SKM-1 (cell line): ENCODE results near the gene LMO7.
"Not testable (repeated sequence)": the region's sequence is repeated elsewhere in the genome, so short reads cannot be mapped to it uniquely, and the experiment has no call there.

Experiments
- DNase-seq: peaks from one replicate; lab custom pipeline; 2025; ENCODE audit not compliant: unreplicated experiment; lab: John Stamatoyannopoulos, UW

Gene LMO7

DNA sequence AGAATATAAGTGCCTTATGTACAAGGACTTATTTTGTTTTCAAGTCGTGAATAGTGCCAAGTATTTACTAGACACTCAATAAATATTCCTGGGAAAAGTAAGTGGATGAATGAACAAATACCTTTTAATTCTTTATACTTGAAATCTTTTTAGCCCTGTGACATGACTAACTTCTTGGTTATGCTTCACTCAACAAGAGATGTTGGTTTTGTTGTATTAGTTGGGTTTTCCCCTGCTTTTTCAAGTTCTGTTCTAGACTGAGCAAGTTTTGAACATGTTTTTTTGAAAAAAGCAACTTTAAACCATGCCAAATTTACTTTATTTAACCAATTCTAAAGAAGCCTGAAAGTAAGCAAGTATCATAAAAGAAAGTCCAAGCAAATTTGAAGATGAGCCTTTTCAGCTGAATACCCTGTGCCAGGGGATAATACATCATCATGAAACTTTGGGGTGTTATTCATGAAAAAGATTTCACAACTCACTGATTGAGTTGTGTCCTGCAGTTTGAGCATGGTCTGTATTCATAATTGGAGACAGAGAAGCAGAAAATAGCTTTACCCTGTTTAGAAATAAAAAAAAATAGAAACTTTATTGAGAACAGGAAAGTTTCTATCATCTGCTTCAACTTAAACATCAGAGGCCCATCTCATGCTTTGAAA lies 11.1 kb downstream of the LMO7 start:
- DNase-seq, result no peak

DNA sequence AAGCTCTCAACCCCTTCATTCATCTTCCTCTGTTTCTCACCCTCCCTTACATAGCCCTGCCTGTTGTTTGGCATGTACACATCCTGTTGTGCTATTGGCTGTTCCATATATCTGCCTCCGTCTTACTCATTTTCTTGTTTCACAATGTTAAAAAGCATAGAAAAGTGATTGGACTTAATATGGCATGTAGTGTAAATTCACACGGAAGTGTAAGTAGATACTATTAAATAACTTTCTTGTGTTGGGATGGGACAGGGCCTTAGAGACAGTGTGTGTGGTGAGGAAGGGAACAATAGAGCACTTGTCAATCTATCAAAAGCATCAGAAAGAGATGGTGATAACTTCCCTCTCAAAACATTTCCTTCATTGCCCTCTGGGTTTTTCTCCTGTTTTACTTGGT lies 12.3 kb downstream of the LMO7 start:
- no peak for DNase-seq

DNA sequence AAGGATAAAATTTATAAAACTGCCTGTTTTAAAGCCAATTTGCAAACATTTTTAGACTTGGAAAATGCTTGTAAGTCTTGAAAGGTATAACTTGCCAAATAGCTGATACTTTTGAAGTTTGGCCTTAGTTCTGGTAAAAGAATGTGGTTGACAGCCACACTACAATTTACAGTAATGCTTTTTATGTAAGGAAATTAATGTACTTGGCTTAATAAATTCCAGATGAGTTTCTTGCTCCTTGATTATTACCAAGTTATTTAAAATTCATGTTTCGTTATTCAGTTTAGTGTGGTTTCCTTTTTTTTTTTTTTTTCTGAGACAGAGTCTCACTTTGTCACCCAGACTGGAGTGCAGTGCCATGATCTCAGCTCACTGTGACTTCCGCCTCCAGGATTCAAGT lies 14.9 kb downstream of the LMO7 start:
- DNase-seq, result no peak

DNA sequence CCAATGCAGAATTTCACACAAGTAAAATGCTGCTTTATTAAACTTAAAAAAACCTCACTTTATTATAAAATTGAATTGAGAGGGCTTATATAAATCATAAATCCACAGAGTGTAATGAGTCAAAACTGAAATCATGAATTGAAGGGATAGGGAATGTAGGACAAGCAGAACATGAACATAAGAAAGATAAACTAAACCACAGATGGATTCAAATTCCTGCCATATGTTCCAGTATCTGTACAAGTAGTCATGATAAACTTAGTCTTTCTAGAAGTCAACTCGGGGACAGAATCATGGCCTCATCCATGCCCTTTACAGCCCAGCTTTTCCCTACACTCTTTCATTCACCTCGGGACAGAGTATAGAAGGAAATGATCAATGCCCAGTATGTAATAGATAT lies 16.6 kb downstream of the LMO7 start:
- DNase-seq, result no peak

DNA sequence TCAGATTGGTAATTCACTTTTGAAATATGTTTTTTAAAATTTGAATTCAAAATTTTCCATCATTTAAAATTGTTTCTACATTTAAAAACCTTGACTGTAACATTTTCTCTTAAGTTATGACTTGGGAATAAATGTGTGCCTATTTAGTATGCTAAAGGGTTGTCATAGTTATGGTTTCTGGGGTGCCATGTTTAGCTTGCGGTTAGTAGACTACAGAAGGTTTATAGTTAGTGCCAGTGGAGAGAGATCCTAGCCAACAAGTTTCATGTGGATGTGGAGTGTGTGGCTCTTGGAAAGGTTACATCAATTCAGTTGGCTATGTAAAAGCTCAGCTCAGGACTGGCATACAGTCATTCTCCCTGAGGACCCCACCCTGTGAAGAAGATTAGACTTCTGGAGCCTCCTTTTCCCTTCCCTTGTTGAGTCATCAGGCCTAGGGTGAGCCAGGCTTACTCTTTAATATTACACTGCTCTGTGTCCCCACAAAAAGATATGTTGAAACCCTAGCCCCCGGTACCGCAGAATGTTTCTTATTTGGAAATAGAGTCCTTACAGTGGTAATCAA lies 20.4 kb downstream of the LMO7 start:
- no peak for DNase-seq

DNA sequence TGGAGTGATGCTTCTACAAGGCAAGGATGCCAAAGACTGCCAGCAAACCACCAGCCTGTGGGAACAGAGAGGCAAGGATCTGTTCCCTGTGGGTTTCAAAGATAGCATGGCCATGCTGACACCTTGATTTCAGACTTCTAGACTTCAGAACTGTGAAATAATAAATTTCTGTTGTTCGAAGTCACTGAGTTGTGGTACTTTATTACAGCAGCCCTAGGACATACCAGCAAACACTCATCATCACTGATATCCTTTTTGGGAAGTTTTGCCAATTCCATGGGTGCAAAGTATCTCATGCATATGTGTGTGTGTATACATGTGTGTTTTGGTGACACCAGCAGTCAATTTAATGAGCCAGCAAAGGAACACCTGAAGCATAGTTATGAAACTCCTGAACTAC lies 21.0 kb downstream of the LMO7 start:
- no peak for DNase-seq

DNA sequence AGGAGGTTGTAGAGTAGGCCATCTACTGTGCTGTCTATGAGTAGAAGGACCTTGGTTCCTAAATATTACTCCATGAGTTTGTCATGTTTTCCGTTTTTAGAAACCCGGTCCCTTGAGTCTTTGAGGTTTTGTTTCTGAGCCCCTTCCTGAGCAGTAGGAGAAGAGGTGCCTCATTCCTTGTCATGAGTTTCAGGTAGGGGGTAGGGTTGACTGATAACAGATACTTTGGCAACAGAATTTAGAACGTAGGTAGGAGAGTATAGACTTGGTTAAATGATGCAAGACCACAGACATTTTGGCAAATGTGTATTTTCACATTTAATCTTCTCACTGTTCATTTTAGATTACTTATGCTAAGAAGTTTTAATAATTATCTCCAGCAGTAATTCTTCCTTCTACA lies 24.6 kb downstream of the LMO7 start:
- DNase-seq, result no peak

DNA sequence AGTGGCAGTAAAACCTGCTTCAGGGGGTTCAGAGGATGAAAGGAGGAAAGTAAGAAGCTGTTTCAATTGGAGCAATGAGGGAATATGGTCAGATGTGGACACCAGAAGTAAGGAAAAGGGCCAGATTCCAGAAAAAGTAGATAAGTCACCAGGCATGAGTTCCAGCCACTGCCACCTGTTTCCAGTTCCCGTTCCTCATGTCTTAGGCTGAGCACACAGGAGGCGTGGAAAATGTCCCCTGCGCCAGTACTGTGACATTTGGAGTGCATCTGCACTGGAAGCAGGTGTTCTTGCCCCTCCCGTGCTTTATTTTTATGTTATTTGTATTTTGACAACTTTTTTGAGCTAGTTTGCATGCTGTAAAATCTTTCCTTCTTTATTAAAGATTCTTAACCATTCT lies 25.3 kb downstream of the LMO7 start:
- DNase-seq, result no peak

DNA sequence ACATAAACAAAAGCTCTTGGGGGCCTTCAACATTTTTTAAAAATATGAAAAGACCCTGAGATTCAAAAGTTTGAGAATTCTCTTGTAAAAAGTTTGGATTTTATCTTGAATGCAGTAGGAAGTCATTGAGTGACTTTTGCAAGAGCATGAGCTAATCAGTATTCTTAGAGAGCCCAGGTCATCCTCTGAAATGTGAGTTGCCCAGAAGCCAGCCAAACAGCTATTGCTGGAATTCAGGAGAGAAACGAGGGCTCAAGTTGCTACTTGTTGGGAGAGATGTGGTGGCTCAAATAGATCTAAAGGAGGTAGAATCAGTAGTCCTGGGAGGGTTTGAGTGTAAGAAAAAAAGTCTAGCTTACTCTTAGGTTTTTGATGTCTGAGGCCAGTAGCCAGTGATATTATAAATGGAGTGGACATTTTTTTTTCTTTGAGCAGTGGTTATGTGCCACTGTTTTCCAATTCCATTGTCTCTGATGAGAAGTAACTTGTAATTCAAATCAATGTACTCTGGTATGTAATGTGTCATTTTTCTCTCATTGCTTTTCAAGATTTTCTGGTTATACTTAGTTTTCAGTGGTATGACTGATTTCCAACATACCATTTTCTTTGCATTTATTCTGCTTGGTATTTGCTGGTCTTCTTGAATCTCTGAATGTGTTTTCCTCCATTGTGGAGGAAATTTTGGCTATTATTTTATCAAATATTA lies 30.7 kb downstream of the LMO7 start:
- no peak for DNase-seq

DNA sequence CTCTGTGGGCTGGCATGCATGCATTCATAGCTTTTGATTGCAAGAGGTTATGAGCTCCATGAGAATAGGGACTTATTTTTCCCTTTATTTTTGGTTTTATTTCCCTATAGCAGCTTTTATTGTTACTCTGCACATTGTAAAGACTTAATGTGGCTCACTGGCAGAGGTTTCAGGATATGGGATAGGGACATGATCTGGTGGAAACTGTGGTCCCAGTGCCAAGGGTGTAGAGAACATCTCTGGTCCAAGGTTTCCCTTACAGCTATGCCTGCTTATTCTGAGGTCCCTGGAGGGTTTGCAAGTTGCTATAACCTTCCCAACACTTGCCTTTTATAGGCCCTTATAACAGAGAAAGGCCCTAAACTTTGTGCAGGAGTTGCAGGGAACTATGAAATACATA lies 33.6 kb downstream of the LMO7 start:
- DNase-seq, result no peak

DNA sequence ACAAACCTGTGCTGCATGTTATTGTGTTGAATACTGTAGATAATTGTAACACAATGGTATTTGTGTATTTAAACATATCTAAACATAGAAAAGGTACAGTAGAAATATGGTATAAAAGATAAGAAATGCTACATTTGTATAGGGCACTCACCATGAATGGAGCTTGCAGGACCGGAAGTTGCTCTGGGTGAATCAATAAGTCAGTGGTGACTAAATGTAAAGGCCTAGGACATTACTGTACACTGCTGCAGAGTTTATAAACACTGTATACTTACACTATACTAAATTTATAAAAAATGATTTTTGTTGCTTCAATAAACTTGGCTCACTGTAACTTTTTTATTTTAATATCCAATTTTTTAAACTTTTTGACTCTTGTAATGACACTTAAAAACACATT lies 34.4 kb downstream of the LMO7 start:
- DNase-seq, result no peak

DNA sequence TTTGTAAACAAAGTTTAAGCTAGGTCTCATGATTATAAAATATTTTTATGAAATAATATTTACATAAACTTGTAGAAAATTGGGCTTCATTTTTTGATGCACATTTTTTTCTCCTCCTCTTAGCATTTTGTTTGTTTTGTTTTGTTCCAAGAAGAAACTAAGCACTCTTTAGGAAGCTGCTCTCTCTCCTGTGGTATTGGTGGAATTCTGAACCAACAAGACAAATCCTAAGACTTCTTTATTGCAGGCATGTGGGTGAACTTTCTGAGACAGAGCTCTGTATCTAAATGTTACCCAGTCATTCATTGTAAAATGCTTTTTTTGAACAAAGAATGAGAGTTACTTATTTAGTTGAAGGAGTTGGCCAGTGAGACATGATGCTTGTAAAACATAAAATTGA lies 39.3 kb downstream of the LMO7 start:
- DNase-seq, result no peak

DNA sequence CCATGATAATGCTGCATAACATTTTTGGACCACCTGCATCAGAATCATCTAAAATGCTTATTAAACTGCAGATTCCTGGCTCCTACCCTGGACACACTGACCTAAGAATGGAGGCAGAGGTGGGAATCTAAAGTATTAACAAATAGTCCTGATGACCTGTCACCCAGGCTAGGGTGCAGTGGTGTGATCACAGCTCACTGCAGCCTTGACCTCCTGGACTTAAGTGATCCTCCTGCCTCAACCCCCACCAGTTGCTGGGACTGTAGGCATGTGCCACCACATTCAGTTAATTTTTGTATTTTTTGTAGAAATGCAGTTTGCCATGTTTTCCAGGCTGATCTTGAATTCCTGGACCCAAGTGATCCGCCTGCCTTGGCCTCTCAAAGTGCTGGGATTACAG lies 43.3 kb downstream of the LMO7 start:
- no peak for DNase-seq

DNA sequence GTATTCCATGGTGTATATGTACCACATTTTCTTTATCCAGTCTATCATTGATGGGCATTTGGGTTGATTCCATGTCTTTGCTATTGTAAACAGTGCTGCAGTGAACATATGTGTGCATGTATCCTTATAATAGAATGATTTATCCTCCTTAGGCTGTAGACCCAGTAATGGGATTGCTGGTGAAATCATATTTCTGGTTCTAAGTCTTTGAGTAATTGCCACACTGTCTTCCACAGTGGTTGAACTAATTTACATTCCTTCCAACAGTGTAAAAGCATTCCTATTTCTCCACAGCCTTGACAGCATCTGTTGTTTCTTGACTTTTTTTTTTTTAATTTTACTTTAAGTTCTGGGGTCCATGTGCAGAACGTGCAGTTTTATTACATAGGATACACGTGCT lies 44.1 kb downstream of the LMO7 start:
- DNase-seq, result not testable (repeated sequence)

DNA sequence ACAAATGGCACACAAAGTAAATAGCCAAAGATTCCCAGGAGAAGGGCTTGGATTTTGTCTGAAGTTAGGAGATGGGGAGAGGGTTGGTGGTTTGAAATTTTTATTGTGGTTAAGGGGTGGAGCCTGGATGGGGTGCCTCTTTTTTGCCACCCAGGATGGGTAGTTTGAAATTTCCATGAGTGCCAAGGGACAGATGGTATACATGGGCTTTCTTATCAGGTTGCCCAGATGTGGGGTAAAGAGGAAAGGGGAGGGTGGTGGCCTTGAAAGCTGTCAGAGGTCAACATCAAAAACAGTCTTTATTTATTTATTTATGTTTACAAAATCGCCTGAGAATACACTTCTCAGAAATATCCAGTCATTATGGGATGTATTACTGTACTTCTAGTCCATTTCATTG lies 46.2 kb downstream of the LMO7 start:
- DNase-seq, result no peak

DNA sequence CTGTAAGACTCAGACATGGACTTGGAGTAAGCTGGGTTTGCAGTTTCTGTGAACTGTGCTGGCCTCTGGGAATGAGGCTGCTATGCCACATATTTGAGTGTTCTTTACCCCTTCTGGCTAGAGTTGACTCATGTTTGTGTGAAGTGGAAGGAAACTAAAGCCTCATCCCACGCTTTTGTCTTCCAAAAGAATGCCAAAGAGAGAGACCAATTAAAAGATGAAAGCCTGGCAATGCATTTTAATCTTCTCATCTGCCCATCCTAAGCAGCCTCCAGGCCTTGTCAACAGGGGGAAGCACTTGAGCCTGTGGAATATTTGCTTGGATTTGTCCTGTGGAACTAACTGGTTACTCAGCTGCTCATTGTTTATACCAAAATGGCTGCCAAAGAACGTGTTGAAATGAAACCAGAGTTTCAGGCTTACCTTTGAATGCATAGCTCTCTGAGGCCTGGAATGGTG lies 49.1 kb downstream of the LMO7 start:
- no peak for DNase-seq

DNA sequence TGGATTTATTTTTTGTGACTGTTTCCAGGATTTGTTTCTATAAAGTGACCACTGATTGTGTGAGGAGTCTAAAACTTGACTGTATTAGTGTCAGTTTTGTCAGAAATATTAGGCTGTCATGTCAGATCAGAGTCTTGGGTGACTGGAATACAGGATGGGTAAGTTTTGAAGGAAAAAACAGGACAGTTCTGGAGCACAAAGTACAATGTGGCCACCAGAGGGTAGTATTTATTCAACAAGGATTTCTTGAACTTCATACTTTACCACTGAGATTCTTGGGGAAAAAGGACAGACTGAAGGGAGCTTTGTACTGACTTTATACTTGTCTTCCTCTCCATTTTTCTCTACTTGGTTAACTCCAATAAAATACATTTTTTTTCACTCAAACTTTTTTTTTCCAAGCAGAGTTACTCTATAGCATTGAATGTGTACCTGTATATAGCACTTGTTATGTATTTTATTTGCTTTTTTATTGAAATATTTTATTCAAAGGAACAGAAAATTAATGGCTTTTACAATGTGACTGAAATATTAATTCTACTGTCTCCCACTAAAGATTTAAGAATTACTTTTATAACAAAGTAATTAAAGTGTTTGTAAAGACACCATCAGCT lies 51.1 kb downstream of the LMO7 start:
- DNase-seq, result peak; percentile 41

DNA sequence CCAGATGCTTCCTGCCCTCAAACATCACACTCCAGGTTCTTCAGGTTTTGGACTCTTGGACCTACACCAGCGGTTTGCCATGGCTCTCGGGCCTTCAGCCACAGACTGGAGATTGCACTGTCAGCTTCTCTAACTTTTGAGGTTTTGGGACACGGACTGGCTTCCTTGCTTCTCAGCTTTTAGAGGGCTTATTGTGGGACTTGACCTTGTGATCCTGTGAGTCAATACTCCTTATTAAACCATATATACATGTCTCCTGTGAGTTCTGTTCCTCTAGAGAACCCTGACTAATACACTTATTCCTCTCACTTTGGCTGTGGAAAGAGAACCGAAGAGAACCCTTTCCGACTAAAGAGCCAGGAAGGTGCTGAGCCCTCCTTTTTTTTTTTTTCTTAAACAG lies 53.6 kb downstream of the LMO7 start:
- no peak for DNase-seq

DNA sequence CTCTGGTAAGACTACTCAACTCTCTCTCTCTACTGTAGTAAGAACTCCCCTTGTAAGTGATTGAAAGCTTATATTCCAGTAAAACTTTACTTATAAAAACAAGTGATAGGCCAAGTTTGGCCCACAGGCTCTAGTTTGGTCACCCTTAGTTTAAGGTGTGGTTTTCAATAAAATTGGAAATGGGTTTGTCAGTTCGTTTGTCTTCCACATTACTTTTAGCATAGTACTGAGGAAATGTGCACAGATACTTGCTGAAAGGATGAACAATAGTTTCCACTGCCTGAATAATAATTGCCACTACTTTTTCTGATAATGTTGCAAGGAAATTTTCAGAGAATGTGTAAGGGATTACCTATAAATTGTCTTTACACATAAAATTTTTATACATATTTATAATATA lies 54.5 kb downstream of the LMO7 start:
- no peak for DNase-seq

DNA sequence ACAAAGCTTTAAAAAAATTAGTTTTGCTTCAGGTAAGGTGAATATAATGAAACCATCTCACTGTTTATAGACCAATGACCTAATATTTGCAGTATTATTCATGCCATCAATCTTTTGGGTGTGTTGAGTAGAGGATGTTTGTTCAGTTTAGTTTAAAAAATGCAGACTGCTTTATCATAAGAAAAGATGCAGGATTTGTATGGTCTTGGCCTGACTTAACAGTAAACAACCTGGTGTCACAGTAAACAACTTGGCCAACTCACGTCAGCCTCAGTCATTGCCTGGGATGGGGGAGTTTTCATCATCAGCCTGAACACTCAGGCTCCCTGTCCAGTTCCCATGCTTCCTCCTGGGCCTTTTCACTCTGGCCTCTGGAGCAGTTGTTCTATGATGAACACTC lies 55.1 kb downstream of the LMO7 start:
- DNase-seq, result no peak

DNA sequence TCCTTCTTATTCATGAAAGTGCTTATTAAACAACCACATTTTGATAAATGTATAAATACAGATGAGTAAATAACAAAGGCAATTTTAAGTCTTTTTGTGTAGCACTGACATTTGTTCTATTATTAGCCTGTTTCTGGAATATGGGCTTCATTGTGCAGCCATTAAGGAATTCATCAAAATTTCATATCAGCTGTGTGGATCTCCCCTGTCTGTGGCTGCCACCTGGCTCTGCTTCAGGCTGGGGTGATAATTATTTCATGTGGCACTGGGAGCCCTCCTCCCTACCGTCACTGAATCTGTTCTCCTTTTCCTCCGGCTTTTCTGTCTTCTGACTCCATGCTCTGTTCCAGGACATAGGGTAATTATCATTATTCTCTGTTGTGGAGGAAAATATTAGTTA lies 57.1 kb downstream of the LMO7 start:
- no peak for DNase-seq

DNA sequence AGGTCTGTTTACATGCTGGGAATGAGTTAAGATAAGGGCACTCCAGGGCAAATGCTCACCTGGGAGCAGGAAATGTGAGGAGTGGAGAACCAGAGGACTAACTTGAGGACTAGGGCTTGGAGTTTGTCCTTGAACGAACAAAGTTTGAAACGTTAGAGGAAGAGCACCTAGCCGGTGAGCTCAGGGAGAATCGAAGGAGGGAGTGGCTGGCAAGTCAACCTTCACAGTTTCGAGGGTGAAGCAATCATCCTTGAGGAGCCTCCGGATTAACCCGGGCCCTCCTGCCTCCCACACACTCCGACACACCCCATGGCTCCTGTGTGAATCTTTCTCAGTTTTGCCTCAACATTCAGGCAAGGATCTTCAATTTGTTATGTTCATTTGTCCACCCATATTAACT lies 58.6 kb downstream of the LMO7 start:
- DNase-seq, result no peak
